ENCODE measurements around the gene TMEM97.
"Not testable (repeated sequence)": the region's sequence is repeated elsewhere in the genome, so short reads cannot be mapped to it uniquely, and the experiment has no call there.

Gene TMEM97

DNA sequence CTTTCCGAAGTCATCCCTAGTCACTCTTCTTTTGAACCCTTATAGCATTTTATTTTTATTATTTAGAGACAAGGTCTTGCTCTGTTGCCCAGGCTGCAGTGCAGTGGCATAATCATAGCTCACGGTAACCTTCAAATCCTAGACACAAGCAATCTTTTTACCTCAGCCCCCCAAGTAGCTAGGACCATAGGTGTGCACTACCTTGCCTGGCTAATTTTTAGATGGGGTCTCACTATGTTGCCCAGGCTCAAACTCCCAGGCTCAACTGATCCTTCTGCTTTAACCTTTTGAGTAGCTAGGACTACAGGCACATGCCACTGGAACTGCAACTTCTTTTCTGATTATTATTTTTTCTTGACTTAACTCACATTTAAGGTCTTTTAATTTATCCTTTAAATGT, 33.0 kb upstream of the TMEM97 start:
- H3K27ac ChIP-seq (ENCODE audit: extremely low read depth, low read depth, low read length): no peak overlapping the region
- H3K4me1 ChIP-seq (ENCODE audit: control insufficient read depth, insufficient read depth, low read length): peaks cover 8% of the 10 kb centered on the region
- no peak for TF ChIP-seq ZNF157 (tag by site-specific recombination; IDR thresholded peaks at IDR 0.05)
- TF ChIP-seq ZNF121 (tag by site-specific recombination; IDR thresholded peaks at IDR 0.05): peak; percentile 96
- TF ChIP-seq, protein P1, sequence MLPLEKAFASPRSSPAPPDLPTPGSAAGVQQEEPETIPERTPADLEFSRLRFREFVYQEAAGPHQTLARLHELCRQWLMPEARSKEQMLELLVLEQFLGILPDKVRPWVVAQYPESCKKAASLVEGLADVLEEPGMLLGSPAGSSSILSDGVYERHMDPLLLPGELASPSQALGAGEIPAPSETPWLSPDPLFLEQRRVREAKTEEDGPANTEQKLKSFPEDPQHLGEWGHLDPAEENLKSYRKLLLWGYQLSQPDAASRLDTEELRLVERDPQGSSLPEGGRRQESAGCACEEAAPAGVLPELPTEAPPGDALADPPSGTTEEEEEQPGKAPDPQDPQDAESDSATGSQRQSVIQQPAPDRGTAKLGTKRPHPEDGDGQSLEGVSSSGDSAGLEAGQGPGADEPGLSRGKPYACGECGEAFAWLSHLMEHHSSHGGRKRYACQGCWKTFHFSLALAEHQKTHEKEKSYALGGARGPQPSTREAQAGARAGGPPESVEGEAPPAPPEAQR (tag by site-specific recombination; IDR thresholded peaks at IDR 0.05): no peak
- no peak overlapping the region for H3K4me3 ChIP-seq (ENCODE audit: low read depth, low read length)
- CTCF ChIA-PET: interaction anchor here (0.9 kb wide), 1 partner anchor 17 kb away, joined by 3 read pairs; no protein-coding TSS in a partner anchor
- POLR2A ChIA-PET: interaction anchor here (0.8 kb wide), 1 partner anchor 23 kb away, joined by 4 read pairs; no protein-coding TSS in a partner anchor
- H3K36me3 ChIP-seq (ENCODE audit: control insufficient read depth in 2 of 2, insufficient read depth in 1 of 2, low read length in 2 of 2): no peaks in the 10 kb centered on the region
- H3K9me3 ChIP-seq (ENCODE audit: control insufficient read depth, insufficient read depth, low read depth, low read length): no peaks in the 10 kb centered on the region

DNA sequence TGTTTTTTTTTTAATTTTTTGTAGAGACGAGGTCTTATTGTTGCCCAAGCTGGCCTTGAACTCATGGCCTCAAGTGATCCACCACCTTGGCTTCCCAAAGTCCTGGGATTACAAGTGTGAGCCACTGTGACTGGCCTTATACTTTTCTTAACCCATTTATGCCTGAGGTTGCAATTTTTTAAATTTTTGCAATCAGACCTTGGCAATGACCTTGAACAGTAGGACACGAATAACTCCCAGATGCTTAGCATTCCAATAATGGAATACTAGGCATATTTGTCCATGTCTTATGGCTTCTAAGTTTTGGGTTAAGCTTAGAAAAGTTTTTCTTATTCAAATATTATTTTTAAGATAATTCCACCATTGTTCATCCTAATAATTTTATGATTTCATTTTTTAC, 28.3 kb upstream of the TMEM97 start:
- no peaks in the 10 kb centered on the region for H3K36me3 ChIP-seq (ENCODE audit: control insufficient read depth in 2 of 2, insufficient read depth in 1 of 2, low read length in 2 of 2)
- H3K4me1 ChIP-seq (ENCODE audit: control insufficient read depth, insufficient read depth, low read length): no peaks in the 10 kb centered on the region
- ChIA-PET POLR2A (no interaction called here), CTCF (interaction anchor here (1.3 kb wide), 1 partner anchor 39 kb away, joined by 3 read pairs; no protein-coding TSS in a partner anchor)
- no peaks in the 10 kb centered on the region for H3K9me3 ChIP-seq (ENCODE audit: control insufficient read depth, insufficient read depth, low read depth, low read length)
- H3K27ac ChIP-seq (ENCODE audit: extremely low read depth, low read depth, low read length): no peak overlapping the region
- TF ChIP-seq ZNF529 (tag by site-specific recombination; IDR thresholded peaks at IDR 0.05; ENCODE audit: insufficient replicate concordance) (no peak), ZNF548 (tag by site-specific recombination; IDR thresholded peaks at IDR 0.05) (no peak), ZNF423 (tag by site-specific recombination; IDR thresholded peaks at IDR 0.05) (no peak), ZFP69B (tag by site-specific recombination; IDR thresholded peaks at IDR 0.05) (no peak), ZFP3 (tag by site-specific recombination; IDR thresholded peaks at IDR 0.05; ENCODE audit: low read depth) (no peak), ZNF2 (tag by site-specific recombination; IDR thresholded peaks at IDR 0.05) (no peak)
- H3K4me3 ChIP-seq (ENCODE audit: low read depth, low read length): no peak overlapping the region

DNA sequence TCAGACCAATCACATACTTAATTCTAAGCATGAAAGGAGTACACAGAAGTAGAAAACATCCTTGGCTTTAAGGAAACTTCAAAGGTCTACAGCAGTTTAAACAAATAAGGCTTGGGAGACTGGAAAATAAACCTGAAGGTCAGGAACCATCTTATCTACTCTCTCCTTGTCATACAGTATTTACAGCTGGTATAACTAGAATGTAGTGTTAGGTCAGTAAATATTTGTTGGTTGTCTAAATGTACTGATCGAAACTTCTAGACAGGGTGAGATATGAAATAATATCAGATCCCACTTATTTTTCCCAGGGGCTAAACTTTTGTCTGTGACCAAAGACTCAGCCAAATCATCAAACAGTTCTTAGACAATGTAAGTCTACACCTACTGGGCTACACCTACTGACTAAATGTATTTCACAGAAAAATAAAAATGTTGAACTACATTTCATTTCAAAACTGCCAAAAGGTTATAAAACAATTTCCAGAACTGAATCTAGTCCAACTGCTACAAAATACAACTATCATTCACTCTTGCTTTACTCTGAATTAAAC, 27.1 kb upstream of the TMEM97 start:
- POLR2A ChIA-PET: no interaction called here
- Histone ChIP-seq H3K4me1 (ENCODE audit: control insufficient read depth, insufficient read depth, low read length) (no peaks in the 10 kb centered on the region), H3K4me3 (ENCODE audit: low read depth, low read length) (no peak overlapping the region), H3K9me3 (ENCODE audit: control insufficient read depth, insufficient read depth, low read depth, low read length) (no peaks in the 10 kb centered on the region), H3K27ac (ENCODE audit: extremely low read depth, low read depth, low read length) (no peak overlapping the region), H3K36me3 (ENCODE audit: control insufficient read depth in 2 of 2, insufficient read depth in 1 of 2, low read length in 2 of 2) (no peaks in the 10 kb centered on the region)
- TF ChIP-seq KLF8 (tag by site-specific recombination; IDR thresholded peaks at IDR 0.05): no peak
- no peak for TF ChIP-seq ZNF571 (tag by site-specific recombination; IDR thresholded peaks at IDR 0.05)
- TF ChIP-seq ZNF19 (tag by site-specific recombination; IDR thresholded peaks at IDR 0.05; ENCODE audit: low read depth): no peak
- no peak for TF ChIP-seq MZF1 (tag by site-specific recombination; IDR thresholded peaks at IDR 0.05; ENCODE audit: borderline replicate concordance)
- TF ChIP-seq SCRT1 (tag by site-specific recombination; IDR thresholded peaks at IDR 0.05; ENCODE audit: borderline replicate concordance): no peak
- TF ChIP-seq ZBTB8A (tag by site-specific recombination; IDR thresholded peaks at IDR 0.05): no peak
- no peak for TF ChIP-seq ZNF514 (tag by site-specific recombination; IDR thresholded peaks at IDR 0.05)
- TF ChIP-seq ZNF416 (tag by site-specific recombination; IDR thresholded peaks at IDR 0.05): no peak
- TF ChIP-seq ZNF830 (tag by site-specific recombination; IDR thresholded peaks at IDR 0.05; ENCODE audit: low read depth): no peak
- TF ChIP-seq ZNF658 (tag by site-specific recombination; IDR thresholded peaks at IDR 0.05): no peak
- TF ChIP-seq ZNF174 (tag by site-specific recombination; IDR thresholded peaks at IDR 0.05): no peak
- no peak for TF ChIP-seq ZNF404 (tag by site-specific recombination; IDR thresholded peaks at IDR 0.05)
- no peak for TF ChIP-seq ZBTB48 (tag by site-specific recombination; IDR thresholded peaks at IDR 0.05)
- no peak for TF ChIP-seq ZNF600 (tag by site-specific recombination; IDR thresholded peaks at IDR 0.05)
- TF ChIP-seq ZNF558 (tag by site-specific recombination; IDR thresholded peaks at IDR 0.05): no peak
- CTCF ChIA-PET: no interaction called here

DNA sequence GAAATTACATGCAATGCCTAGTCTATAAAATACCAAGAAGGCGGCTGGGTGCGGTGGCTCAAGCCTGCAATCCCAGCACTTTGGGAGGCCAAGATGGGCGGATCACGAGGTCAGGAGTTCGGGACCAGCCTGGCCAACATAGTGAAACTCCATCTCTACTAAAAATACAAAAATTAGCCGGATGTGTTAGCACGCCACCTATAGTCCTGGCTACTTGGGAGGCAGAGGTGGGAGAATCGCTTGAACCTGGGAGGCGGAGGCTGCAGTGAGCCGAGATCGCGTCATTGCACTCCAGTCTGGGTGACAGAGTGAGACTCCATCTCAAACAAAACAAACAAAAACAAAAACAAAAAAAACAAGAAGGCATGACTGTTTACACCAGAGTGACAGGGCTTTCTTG, 26.1 kb upstream of the TMEM97 start:
- H3K9me3 ChIP-seq (ENCODE audit: control insufficient read depth, insufficient read depth, low read depth, low read length); POLR2A ChIA-PET; H3K4me3 ChIP-seq (ENCODE audit: low read depth, low read length); H3K4me1 ChIP-seq (ENCODE audit: control insufficient read depth, insufficient read depth, low read length); H3K36me3 ChIP-seq (ENCODE audit: control insufficient read depth in 2 of 2, insufficient read depth in 1 of 2, low read length in 2 of 2); CTCF ChIA-PET; H3K27ac ChIP-seq (ENCODE audit: extremely low read depth, low read depth, low read length): not testable (repeated sequence)
